NCI-H1417 treated with DMSO at 0.1 percent for 48 hours (cell line): ENCODE data around the gene CNTFR.

ENCODE experiments used
- DNase-seq: peaks from one replicate; lab custom pipeline; 2025; lab: John Stamatoyannopoulos, UW

The CNTFR gene

DNA sequence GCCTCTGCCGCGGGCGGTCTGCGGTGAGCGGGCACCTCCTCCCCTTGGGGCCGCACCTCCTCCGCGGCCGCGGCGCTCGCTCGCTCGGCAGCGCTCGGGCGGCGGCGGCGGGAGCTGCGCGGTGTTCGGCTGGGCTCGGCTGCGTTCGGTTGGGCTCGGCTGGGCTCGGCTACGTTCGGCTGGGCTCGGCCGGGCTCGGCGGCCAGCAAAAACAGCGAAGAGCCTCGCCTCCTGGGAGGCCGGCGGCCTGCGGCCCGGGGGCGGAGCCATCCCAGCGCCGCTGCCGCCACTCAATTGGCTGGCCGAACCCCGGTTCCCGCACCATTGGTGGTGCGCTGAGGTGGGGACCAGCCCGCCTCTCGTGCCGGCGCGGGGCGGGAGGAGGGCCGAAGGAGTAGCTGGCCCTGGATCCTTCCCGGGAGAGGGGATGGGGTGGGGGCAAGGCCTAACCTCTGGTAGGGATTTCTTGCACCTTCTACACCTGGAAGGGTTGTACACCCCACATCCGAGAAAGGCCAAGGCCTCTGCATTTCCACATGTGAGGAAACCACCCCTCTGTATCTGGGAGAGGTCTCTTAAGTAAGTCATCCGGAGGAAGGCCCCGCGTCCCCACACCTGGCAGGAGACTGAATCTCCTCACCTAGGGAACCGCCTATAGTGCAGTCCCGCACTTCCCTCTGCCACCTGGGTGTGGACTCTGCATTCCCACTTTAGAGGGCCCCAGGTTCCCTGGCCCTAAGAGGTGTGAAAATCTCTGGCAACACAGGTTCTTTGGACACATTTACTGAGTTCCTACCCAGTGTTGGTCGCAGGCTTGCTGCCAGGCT lies 66.3 kb downstream of the CNTFR start, which contains the start of gene ENHO:
Gene ENHO (minus strand): TSS at position 20 of the 827 bp plus-strand sequence. CDS start 1,295 bp downstream, outside the sequence.
- no peak for DNase-seq

DNA sequence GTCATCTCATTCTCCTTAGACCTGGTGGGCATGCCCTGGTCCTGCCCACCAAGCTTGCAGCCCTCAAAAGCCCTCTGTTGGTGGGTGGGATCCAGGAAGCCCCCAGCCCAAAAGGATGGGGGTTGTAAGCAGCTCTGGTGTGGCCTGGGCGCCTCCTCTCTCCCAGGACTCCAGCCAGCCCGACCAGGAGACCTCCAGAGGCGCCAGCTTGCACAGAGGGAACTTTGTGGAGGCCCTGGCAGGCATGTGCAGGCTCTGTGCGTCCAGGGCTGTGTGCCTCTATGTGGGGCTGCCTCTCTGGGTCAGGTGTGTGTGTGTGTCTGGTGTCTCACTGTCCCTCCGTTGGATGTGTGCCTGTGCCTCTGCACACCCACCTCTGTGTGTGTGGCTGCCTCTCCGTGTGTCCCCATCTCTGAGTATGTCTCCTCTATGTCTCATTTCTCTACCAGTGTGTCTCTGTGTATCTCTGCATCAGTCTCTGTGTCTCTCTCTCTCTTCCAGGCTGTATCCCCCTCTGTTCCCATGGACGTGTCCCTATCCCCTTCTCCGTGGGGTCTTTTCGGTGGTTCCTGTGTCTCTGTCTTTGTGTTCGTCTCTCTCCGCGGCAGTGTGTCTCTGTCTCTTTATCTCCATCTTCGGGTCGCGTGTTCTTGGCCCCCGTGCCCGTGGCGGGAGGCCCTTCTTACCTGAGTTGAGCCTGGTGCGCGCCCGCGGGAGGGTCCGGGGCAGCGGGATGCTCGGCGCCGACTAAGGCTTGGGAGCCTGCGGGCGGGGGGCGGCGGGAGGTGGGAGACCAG lies 67.2 kb downstream of the CNTFR start:
- DNase-seq, result no peak

DNA sequence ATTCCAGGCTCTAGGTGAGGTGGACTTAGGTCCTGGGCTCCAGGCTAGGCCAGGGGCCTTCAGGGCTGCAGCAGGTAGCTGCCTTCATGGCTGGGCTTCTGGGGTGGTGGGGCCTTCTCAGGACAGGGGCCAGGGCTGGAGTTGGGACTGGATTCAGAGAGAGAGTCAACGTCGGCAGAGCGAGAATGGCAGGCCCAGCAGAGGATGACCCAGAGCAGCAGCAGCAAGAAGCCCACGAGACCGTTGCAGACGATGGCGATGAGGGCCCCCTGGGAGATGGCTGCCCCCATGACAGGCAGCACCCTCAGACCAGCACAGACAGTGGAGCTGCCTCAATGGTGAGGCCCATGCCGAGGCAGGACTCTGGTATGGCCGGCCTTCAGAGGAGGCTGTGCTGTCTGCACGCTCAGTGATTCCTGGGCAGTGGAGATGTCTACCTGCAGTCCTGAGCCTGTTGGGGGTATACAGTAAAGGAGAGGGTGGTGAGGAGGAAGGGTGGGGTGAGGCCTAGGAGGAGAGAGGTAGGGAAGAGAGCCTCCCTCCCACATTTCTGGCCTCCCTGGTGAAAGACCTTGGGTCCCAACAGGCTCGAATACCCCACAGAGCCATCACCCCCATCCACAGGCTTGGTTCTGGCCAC lies 68.0 kb downstream of the CNTFR start:
- no peak for DNase-seq

DNA sequence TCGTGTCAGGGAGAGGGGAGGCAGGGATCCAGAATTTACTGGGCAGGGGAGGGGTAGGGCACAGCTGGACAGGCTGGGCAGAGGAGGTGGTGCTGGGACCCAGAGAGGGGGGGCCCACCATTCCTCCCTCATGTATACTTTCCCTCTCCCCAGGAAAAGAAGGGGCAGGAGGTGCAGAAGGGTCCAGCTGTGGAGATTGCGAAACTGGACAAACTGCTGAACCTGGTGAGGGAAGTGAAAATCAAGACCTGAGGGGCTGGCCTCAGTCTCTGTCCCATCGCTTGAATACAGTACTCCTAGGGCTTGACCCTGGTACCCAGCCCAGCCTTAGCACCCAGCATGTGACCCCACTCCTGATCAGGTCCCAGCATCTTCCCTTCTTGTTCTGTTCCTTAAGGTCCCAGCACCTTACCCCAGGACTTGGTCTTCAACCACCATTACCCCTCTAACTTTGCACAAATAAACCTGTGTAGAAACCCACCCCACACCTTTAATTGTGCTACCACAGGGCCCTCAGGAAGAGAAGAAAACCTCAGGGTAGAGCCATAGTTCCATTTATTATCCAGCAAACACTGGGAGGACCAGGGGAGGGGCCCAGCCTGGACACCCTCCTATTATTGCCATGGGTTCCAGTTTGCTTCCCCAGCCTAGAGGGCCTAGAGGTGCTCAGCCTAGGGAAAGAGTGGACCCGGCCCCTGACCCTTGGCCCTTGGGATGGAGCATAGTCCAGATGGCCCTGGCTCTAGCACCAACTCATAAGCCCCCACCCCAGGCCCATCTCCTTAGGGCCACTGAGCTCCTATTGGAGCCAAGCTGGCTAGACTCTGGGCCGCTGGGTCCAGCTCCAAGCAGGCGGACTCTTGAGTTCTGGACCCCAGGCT lies 68.8 kb downstream of the CNTFR start:
- no peak for DNase-seq

DNA sequence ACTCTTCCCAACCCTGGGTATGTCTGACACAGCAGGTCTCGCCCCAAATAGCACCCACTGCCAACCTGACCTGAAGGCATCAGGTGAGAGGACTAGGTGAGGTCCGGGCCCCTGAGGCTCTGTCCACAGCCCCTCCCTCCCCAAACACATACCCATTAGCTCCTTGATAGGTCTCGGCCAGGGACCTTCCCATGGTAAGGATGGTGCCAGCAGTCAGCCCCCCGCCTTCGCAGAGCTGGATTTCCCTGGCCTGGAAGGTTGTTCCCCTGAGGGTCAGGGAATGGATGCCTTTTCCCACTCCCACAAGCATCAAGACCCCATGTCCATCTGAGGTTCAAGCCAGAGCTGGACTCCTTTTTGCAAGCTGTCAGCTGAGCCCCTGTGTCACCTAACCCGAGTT lies 69.4 kb downstream of the CNTFR start:
- no peak for DNase-seq

DNA sequence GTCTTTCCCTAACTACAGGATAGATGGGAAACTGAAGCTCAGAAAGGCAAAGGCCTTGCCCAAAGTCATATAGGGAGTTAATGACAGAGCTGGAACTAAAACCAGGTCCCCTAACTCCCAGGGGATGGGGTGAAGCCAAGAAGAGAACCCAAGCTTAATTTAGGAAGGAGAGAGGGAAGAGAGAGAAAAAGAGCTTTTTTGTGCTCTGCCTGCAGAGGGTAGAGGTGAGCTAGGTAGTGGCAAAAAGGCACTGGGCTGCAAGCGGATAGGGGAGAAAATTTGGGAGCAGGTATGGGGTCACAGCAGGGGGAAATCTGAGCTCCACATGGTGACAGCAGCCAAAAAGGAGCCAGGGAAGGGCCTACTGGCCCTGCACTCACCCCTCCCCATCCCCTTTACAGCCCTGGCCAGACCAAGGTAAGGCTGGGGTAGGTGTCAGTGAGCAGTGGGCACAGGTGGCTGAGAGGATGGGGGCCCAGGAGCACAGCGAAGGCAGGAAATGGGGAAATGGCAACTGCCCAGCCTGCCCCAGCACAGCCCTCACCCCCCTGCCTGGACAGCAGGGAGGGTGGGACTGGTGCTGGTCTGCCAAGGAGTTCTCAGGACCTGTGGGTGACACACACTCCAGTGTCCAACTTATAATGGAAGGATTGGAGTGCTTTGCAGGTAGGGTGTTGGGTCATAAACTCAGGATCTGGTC lies 70.1 kb downstream of the CNTFR start:
- DNase-seq, result no peak

DNA sequence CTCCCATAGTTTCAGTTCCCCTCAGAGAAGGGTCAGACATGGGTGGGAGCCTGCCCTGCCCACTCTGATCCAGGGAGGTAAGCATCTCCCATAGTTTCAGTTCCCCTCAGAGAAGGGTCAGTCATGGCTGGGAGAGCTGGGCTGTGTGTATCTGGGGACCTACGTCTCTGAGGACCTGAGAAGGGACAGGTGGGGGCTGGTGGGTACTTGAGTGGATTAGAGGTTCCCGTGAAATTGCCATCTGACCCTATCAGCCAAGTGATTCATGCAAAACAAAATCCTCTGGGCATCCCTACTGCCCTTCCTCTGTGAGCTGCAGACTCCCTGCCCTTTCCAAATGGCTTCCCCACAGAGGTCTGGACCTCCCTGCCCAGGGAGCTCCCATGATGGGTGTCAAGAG lies 70.6 kb downstream of the CNTFR start:
- no peak for DNase-seq

DNA sequence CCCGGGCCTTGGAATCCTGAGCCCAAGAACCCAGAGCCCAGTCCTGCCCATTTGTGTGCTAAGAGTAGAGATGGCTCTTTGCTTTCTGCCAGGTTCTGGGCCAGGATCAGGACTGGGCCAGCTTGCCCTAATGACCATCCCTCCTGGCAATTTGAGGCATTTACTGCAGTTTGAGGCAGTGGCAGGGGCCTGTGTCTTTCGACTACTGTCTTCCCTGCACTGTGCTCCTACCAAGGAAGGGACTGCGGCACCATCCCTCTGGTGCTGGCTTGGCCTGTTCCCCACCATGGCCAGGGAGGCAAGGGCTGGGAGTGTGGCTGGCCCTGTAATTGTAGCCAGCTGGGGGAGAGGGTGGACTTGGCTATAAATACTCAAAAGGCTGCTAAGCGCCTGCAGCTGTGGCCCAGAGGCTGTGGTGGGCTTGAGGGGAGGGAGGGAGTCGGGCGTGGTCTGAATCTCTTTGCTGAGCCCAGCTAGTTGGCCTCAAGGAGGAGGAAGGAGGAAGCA lies 71.4 kb downstream of the CNTFR start:
- DNase-seq, result no peak

DNA sequence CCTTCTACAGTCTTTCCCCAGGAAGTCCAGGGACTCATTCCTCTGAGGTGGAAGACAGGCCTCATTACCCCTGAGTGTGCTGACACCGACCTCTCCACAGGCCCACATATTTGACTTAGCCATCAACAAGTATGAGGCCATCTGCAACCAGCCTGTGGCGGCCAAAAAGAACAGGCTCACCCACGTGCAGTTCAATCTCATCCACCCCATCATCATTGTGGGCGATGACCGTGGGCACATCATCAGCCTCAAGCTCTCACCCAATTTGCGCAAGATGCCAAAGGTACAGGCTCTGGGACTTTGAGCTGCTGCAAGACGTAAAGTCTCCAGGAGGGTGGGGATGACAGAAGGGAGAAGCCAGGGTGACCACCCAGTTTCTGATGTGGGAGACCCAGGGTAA lies 72.3 kb downstream of the CNTFR start:
- DNase-seq, result no peak

DNA sequence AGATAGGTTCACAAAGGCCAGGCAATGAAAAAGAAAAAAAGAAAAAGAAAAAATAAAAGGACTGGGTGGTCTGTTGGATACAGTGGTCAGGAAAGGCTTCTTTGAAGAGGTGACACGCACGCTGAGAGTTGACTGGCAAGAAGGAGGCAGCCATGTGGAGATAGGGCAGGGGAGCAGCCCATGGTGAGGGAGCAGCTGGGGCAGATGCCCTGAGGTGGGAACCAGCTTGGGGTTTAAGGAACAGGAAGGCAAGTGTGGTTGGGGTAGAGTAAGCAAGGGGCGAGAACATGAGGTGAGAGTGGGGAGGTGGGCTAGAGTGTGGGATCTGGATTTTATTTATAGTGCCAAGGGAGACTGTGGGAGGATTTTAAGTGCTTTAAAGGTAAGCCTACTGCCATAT lies 73.6 kb downstream of the CNTFR start:
- DNase-seq, result no peak

DNA sequence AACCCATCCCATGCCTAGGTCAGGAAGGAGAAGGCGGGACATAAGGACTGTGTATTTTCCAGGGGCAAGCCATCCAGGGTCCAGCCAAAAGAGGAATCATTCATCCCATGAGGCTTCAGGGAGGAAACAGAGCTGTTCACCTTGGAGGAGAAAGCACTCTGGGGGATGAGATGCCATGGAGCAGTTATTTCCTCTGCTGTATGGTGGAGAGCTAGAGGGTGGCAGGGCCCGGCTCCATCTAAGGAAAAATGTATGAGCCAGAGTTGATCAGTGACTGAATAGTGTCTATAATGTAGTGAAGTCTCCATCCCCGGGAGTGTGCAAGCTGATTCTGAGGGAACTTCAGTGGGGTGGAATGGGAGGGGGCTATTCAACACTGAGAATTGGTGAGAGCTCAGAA lies 74.7 kb downstream of the CNTFR start:
- no peak for DNase-seq

DNA sequence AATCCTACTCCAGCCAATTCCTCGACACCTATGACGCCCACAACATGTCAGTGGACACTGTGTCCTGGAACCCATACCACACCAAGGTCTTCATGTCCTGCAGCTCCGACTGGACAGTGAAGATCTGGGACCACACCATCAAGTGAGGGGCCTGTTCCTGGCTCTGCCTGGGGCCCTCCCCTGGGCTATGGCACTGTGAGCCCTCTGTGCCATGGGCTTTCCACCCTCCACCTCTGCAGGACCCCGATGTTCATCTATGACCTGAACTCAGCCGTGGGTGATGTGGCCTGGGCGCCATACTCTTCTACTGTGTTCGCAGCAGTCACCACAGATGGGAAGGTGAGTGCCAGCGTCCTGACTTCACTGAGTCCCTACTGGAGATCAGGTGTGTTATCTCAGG lies 75.1 kb downstream of the CNTFR start:
- DNase-seq, result no peak

DNA sequence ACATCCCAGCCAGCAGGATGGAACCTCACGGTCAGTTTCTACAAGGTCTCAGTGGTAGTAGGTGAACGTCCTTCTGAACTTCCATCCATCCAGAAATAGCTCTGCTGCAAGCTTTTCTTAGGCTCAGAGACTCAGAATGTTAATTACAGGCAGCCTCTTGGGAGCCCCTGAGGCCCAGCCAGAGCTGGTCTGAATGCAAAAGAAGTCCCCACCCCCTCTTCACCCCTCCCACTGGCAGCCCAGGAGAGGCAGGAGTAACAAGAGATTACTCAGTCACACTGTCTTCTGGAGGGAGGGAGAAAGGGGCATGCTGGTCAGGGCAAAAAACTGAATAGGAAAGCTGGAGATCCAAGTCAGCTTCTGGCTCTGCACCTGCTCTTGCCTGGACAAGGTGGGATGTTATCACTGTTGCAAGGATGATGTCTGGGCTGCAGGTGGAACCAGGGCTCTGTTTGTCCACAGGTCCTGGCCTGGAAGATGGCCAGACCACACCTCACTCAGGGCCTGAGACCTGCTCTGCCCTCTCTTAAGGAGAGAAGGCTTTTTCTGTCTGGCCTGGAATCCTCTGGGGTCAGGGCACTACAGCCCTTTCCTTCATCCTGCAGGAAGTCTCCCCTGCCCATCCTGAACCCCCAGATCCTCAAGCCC lies 75.8 kb downstream of the CNTFR start:
- DNase-seq, result no peak

DNA sequence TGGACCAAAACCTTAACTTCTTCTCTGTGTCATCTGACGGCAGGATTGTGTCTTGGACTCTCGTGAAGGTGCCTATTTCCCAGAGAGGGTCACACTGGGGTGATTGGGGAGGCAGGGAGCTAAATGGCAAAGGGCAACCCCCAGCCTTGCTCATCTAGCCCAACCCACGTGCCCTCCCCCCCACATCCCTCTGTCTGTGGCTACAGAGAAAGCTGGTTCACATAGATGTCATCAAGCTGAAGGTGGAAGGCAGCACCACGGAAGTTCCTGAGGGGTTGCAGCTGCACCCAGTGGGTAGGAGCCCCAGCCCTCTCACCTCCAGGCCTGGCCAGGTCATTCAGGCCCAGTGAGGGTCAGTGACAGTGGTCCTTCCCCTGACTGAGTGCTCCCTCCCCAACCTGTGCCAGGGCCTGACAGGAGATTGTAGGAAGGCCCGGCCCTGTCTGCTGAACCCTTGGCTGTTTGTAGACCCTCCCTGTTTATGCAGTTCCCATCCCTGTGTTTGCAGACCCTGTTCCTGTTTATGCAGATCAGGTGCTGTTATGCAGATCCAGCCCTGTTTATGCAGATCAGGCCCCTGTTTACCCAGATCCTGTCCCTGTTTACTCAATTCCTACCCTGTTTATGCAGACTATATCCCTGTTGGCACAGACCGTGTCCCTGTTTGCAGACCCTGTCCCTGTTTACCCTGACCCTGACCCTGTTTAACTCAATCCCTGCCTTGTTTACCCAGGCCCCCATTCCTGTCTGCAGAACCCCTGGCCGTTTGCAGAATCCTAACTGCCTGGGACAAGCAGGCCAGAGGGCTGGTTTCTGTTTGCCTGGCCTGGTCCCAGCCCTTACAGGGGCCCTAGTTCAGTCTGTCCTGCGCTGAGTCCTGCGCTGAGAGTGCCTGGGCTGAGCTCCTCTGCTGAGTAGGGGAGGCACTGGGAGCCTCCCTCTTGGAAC lies 77.1 kb downstream of the CNTFR start:
- DNase-seq, result no peak

DNA sequence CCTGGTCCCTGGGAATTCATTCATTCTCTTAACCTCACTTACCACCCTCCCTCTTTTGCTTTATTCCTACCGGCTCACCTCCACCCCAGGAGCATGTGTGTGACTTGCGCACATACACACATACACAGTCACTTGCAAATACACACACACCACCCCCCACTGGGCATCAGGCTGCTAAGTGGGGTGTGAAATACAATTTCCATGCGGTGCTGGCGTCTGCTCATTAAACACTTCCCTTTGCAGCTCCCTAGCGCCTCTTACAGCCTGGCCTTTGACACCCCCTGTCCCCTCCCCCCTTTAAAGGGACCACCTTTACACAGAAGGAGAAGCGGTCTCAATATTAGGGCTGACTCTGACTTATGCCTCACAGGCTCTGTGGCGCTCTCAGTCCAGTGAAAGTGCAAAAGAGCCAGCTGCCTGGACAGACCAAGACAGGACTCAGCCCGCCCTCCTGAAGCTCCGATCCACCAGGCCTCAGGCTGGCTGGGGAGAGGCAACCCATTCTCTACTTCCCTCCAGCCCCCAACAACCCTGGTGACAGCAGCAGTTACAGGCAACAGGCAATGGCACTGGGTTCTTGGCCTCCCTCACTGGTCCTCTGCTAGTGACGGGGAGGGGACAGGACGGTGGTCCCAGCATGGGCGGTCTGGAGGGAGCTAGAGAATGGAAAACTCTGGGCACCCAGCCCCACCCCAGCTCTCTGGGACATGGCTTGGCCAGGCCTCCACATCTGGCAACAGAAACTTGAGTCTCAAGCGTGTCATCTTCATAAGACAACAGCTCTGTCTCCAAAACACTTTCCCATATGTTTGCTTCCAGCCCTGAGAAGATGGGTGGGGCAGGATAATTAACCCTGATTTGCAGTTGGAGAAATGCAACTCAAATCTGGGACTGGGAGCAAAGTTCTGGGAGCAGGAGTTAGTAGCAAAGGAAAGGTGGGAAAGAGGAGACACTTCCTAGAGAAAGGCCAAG lies 78.7 kb downstream of the CNTFR start:
- no peak for DNase-seq

DNA sequence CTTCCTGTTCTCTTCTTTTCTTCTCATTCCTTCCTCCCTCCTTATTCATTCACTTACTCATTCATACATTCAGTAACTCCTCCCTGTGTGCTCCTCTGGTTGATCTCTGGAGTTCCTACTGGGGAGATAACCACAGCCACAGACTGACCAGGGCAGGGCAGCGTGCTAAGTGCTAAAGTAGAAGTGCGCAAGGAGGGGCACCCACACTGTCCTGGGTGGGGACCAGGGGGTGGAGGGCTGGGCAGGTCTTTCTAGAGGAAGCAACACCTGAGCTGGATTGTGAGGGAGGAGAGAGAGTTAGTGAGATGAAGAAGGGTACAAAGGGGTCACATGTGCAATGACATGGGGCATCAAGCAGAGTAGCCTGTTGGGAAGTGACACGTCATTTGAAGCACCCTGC lies 80.6 kb downstream of the CNTFR start:
- no peak for DNase-seq

DNA sequence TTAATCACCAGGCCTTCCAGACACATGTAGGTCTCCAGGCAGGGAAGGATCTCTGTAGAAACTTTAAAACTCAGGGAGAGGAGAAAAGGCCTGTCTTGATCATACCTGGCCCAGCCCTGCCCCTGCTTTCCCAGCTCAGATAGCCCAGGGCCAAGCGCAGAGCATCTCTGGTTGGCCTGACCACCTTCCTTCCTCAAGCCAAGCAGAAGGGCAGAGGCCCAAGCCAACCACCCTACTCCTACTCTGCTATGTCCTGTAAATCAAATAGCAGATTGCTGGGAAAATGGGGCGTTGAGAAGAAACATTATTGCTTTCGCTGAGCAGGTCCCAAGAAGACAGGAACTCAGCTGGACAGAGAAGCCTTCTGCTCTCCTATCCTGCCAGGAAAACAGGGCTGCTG lies 81.1 kb downstream of the CNTFR start:
- no peak for DNase-seq

DNA sequence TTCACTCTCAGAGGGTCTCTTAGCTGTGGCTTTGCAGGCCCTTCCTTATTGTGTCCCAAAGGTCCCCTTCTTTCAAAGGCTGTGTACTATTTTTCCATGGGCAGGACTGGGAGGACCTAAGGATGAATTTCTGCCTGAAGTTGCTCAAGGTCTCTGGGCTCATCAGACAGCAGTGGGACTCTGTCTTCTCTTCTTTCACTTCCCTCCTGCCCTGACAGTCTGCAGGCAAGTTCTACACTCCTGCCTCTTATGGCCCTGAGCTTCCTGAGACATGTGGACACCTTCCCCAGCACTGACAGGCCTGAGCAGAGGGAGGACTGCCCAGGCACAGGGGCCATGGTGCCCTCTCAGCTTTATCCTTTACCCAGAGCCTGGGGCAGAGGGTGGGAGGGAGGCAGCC lies 81.6 kb downstream of the CNTFR start:
- DNase-seq, result no peak
